Esophagus (tissue), 2 donors: Measurements from ENCODE around the gene CRYBA4. TPM values are rescaled to one million over a fixed set of nuclear protein-coding genes. Genes with fewer than 3 reads are reported as not detected.

ENCODE experiments used
- H3K27ac ChIP-seq, 2 donors: one replicate each; pipeline ENCODE4 v1.5.1; 2013; ENCODE audit warnings: low read depth in 2 of 2, mild to moderate bottlenecking in 2 of 2, inconsistent platforms in 1 of 2, low read length in 1 of 2, moderate library complexity in 1 of 2
- H3K27me3 ChIP-seq, 2 donors: one replicate each; pipeline ENCODE4 v1.6.1; 2013; ENCODE audit warnings: low read length in 2 of 2, control low read depth in 1 of 2, mild to moderate bottlenecking in 1 of 2; ENCODE audit not compliant: insufficient read depth in 2 of 2, control insufficient read depth in 1 of 2
- H3K36me3 ChIP-seq, 2 donors: one replicate each; pipeline ENCODE4 v1.6.1; 2013; ENCODE audit warnings: low read length in 1 of 2; ENCODE audit not compliant: control insufficient read depth in 2 of 2, insufficient read depth in 2 of 2
- H3K4me1 ChIP-seq, 2 donors: one replicate each; pipeline ENCODE4 v1.6.1; 2013; ENCODE audit warnings: low read length in 1 of 2; ENCODE audit not compliant: control insufficient read depth in 2 of 2, insufficient read depth in 2 of 2
- H3K4me3 ChIP-seq, 2 donors: one replicate each; pipeline ENCODE4 v1.5.1; 2013; ENCODE audit warnings: low read length in 2 of 2, mild to moderate bottlenecking in 2 of 2, low read depth in 1 of 2, moderate library complexity in 1 of 2
- H3K9me3 ChIP-seq, 2 donors: one replicate each; pipeline ENCODE4 v1.6.1; 2013; ENCODE audit warnings: mild to moderate bottlenecking in 2 of 2, low read depth in 1 of 2, low read length in 1 of 2, moderate library complexity in 1 of 2; ENCODE audit not compliant: control insufficient read depth in 2 of 2, insufficient read depth in 1 of 2
- WGBS, 2 donors: extraction: QIAGEN DNeasy Blood & Tissue Kit; methylation state at CpG; one replicate each; pipeline ENCODE4 v1.1.7; 2013; 5-methylcytosine and 5-hydroxymethylcytosine counted together
- polyA plus RNA-seq, 2 donors: library from polyadenylated mRNA; stranded (reverse); fragments of 200-250 nt; gene quantifications; one replicate each; pipeline ENCODE4 v1.2.3, GENCODE V29; 2013
- donor health status: healthy with polysubstance abuse.
- donor health status: Bipolar disorder and iron deficiency.

The CRYBA4 gene
- polyA plus RNA-seq, 2 donors: not detected

GRCh38 chr22:26635117-26635516, 13.4 kb downstream of the CRYBA4 start:
- Histone ChIP-seq H3K9me3 (no peaks in the 10 kb centered on the region), H3K36me3 (no peaks in the 10 kb centered on the region), H3K4me3 (no peak overlapping the region), H3K4me1 (no peaks in the 10 kb centered on the region), H3K27me3 (no peaks in the 10 kb centered on the region), H3K27ac (no peak overlapping the region)
- WGBS, 2 donors: 87 to 89% methylated on average over 2 of the region's 2 CpGs

- 34 to 50% methylated on average over 1 of the region's 1 CpG for WGBS, 2 donors
- Histone ChIP-seq H3K4me1 (no peaks in the 10 kb centered on the region), H3K27me3 (no peaks in the 10 kb centered on the region), H3K27ac (no peak overlapping the region), H3K4me3 (no peak overlapping the region), H3K9me3 (no peaks in the 10 kb centered on the region), H3K36me3 (no peaks in the 10 kb centered on the region)
Observed at GRCh38 chr22:26636296-26636695, 14.5 kb downstream of the CRYBA4 start.

- H3K9me3 ChIP-seq: no peaks in the 10 kb centered on the region
- no peaks in the 10 kb centered on the region for H3K4me1 ChIP-seq
- no peak overlapping the region for H3K4me3 ChIP-seq
- H3K36me3 ChIP-seq: no peaks in the 10 kb centered on the region
- 47 to 49% methylated on average over 8 of the region's 8 CpGs for WGBS, 2 donors
- H3K27ac ChIP-seq: no peak overlapping the region
- H3K27me3 ChIP-seq: no peaks in the 10 kb centered on the region
Observed at GRCh38 chr22:26642465-26643417, 21.0 kb downstream of the CRYBA4 start.

- Histone ChIP-seq H3K9me3 (no peaks in the 10 kb centered on the region), H3K4me3 (no peak overlapping the region), H3K27me3 (no peaks in the 10 kb centered on the region), H3K27ac (no peak overlapping the region), H3K4me1 (no peaks in the 10 kb centered on the region), H3K36me3 (no peaks in the 10 kb centered on the region)
- 83 to 85% methylated on average over 15 of the region's 15 CpGs for WGBS, 2 donors
Observed at GRCh38 chr22:26643418-26644100, 21.8 kb downstream of the CRYBA4 start.

GRCh38 chr22:26646158-26646557, 24.4 kb downstream of the CRYBA4 start:
- Histone ChIP-seq H3K9me3 (no peaks in the 10 kb centered on the region), H3K27ac (no peak overlapping the region), H3K4me1 (no peaks in the 10 kb centered on the region), H3K4me3 (no peak overlapping the region), H3K36me3 (no peaks in the 10 kb centered on the region), H3K27me3 (no peaks in the 10 kb centered on the region)
- WGBS, 2 donors: 52 to 66% methylated on average over 5 of the region's 5 CpGs

DNA sequence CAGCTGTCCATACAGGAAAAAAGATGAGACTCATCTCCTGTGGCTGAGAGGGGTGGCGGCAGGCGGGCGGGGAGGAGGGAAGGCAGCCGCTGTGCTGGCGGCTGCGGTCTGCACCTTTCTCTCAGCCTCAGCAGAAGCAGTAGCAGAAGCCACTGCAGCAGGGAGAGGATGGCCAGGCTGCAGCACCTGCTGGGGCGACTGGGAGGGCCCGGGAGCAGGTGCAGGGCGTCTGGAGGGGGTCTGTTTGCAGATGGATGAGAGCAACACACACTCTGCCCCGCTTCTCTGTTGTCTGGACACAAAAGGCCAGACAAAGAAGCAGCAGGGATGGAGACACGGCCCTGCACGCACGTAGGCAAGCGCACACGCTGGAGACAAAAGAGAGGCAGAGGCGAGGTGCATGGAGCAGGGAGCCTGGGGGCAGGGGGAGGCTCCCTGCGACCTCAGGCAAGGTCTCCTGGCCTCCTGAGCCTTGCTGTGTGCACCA, 26.3 kb downstream of the CRYBA4 start:
- Histone ChIP-seq H3K36me3 (no peaks in the 10 kb centered on the region), H3K9me3 (no peaks in the 10 kb centered on the region), H3K27ac (no peak overlapping the region), H3K4me1 (no peaks in the 10 kb centered on the region), H3K4me3 (no peak overlapping the region), H3K27me3 (no peaks in the 10 kb centered on the region)
- WGBS, 2 donors: 19 to 30% methylated on average over 17 of the region's 17 CpGs

- Histone ChIP-seq H3K4me3 (no peak overlapping the region), H3K9me3 (no peaks in the 10 kb centered on the region), H3K27ac (no peak overlapping the region), H3K4me1 (no peaks in the 10 kb centered on the region), H3K36me3 (no peaks in the 10 kb centered on the region), H3K27me3 (no peaks in the 10 kb centered on the region)
- WGBS, 2 donors: 76 to 81% methylated on average over 6 of the region's 6 CpGs
Observed at GRCh38 chr22:26648528-26649388, 27.0 kb downstream of the CRYBA4 start.

DNA sequence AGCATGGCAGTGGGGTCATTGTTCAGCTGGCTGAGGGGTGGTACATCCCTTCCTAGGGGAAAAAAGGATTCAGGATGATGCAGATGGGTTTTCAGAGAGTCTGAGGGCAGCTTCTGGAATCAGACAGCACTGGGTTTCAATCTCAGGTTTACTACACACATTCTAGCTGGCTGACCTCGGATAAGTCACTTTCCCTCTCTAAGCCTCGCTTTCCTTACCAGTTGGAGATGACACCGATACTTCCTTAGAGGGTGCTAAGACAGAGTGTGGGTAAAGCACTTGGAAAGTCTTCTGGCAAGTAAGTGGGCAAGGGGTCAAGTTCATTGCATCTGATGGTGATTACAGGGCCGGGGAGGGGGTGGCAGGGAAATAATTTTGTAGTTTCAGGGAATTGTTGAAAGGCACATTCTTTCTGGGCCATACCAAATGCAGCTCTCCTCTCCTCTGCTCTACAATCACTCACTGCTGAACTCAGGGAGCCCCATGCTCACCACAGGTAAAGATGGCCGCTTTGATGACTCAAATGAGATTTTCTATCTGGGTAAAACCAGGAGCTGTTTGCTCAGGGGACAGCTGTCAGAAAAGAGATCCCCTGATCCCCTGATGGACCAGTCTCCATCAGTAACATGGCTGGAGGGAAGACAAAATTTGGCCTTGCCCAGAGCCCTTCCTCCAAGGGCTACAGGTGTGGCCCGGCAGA, 29.1 kb downstream of the CRYBA4 start:
- Histone ChIP-seq H3K4me3 (no peak overlapping the region), H3K36me3 (no peaks in the 10 kb centered on the region), H3K27ac (no peak overlapping the region), H3K4me1 (no peaks in the 10 kb centered on the region), H3K9me3 (no peaks in the 10 kb centered on the region), H3K27me3 (no peaks in the 10 kb centered on the region)
- WGBS, 2 donors: 80 to 81% methylated on average over 6 of the region's 6 CpGs

- 73 to 84% methylated on average over 10 of the region's 10 CpGs for WGBS, 2 donors
- H3K27me3 ChIP-seq: no peaks in the 10 kb centered on the region
- no peaks in the 10 kb centered on the region for H3K9me3 ChIP-seq
- no peaks in the 10 kb centered on the region for H3K4me1 ChIP-seq
- no peak overlapping the region for H3K4me3 ChIP-seq
- H3K27ac ChIP-seq: no peak overlapping the region
- H3K36me3 ChIP-seq: no peaks in the 10 kb centered on the region
Observed at GRCh38 chr22:26651815-26652214, 30.1 kb downstream of the CRYBA4 start.
